HCT116 (cell line): ENCODE data around the gene ZNF169. TPM values are rescaled to one million over a fixed set of nuclear protein-coding genes. Genes with fewer than 3 reads are reported as not detected.

ENCODE experiments used
- ATAC-seq: fragments of 200-7000 bp; cut with Tn5 transposase; 2 replicates; pipeline ENCODE4 v1.9.1; 2020; ENCODE audit warnings: mild to moderate bottlenecking, moderate library complexity
- Bru-seq: library from RNA; stranded (reverse); fragments of 400-500 nt; gene quantifications from one replicate; lab custom pipeline; 2021; lab: Mats Ljungman, UMichigan
- BruChase-seq, 2 experiments: library from RNA; stranded (reverse); fragments of 400-500 nt; gene quantifications; one replicate each; lab custom pipeline; 2021; lab: Mats Ljungman, UMichigan
- BruUV-seq: library from RNA; stranded (reverse); fragments of 400-500 nt; replicated peaks from 2 replicates; lab custom pipeline; 2021; lab: Mats Ljungman, UMichigan
- CTCF ChIA-PET: fragments of 300-600 bp; sonication (Branson Sonifier 250); formaldehyde crosslinking; loops from one replicate; lab custom pipeline; 2021; ENCODE audit warnings: antibody characterized with exemption; lab: Charles Lee
- POLR2A ChIA-PET: fragments of 300-600, 350-600 bp; sonication (Branson Sonifier 250); formaldehyde crosslinking; loops from one replicate; lab custom pipeline; 2021; ENCODE audit warnings: antibody characterized with exemption; lab: Charles Lee
- RAD21 ChIA-PET, 2 experiments: fragments of 300-600 bp; sonication (Branson Sonifier 250); formaldehyde crosslinking; loops; one replicate each; lab custom pipeline; 2023; ENCODE audit warnings: low total read pairs in 2 of 2; ENCODE audit not compliant: uncharacterized antibody in 2 of 2, unreplicated experiment in 2 of 2, low non-redundant PET in 1 of 2; lab: Charles Lee
- DNase-seq: peaks from one replicate; pipeline ENCODE4 v3.0.0-alpha.2; 2010; ENCODE audit warnings: low read depth, low spot score
- H2AFZ ChIP-seq: fragments of 200-600 bp; shearing (Covaris generic), sonication (generic); 2 replicates; pipeline ENCODE4 v1.6.1; 2017; ENCODE audit warnings: low read depth, mixed run types, mixed read lengths, antibody characterized with exemption, low read length; ENCODE audit not compliant: poor library complexity, severe bottlenecking
- H3K27ac ChIP-seq: 2 replicates; pipeline ENCODE4 v1.5.1; 2012; ENCODE audit warnings: low read depth, low read length
- H3K27me3 ChIP-seq: fragments of 200-600 bp; sonication (generic); 2 replicates; pipeline ENCODE4 v1.6.1; 2016; ENCODE audit warnings: mixed run types, low read length, mixed read lengths; ENCODE audit not compliant: insufficient read depth
- H3K36me3 ChIP-seq, 2 experiments: fragments of 200-500 bp in 1 of 2; fragments of 200-600 bp in 1 of 2; sonication (Bioruptor generic) in 1 of 2; sonication (generic) in 1 of 2; 2 replicates each; pipeline versions ENCODE4 v1.5.1 to v1.6.1; 2014 to 2016; ENCODE audit warnings: low read length in 2 of 2, inconsistent platforms in 1 of 2, mixed read lengths in 1 of 2, mixed run types in 1 of 2; ENCODE audit not compliant: insufficient read depth in 2 of 2, control insufficient read depth in 1 of 2
- H3K4me1 ChIP-seq, 2 experiments: fragments of 200-600 bp in 1 of 2; sonication (generic) in 1 of 2; 2 replicates each; pipeline versions ENCODE4 v1.5.1 to v1.6.1; 2012 to 2017; ENCODE audit warnings: low read length in 2 of 2, inconsistent platforms in 1 of 2, mild to moderate bottlenecking in 1 of 2, mixed read lengths in 1 of 2, mixed run types in 1 of 2, moderate library complexity in 1 of 2; ENCODE audit not compliant: insufficient read depth in 2 of 2, control insufficient read depth in 1 of 2
- H3K4me2 ChIP-seq: fragments of 200-600 bp; sonication (generic); 2 replicates; pipeline ENCODE4 v1.6.1; 2017; ENCODE audit warnings: mixed run types, low read length, mixed read lengths
- H3K4me3 ChIP-seq, 2 experiments: fragments of 200-600 bp in 1 of 2; sonication (generic) in 1 of 2; replicated peaks in 1 of 2; 2 replicates each; pipeline ENCODE4 v1.5.1; 2011 to 2016; ENCODE audit warnings: low read length in 2 of 2, control low read depth in 1 of 2, low read depth in 1 of 2, mild to moderate bottlenecking in 1 of 2, mixed read lengths in 1 of 2, mixed run types in 1 of 2
- H3K79me2 ChIP-seq: fragments of 200-600 bp; sonication (generic); 2 replicates; pipeline ENCODE4 v1.6.1; 2017; ENCODE audit warnings: mild to moderate bottlenecking, mixed run types, low read length, moderate library complexity, mixed read lengths; ENCODE audit not compliant: insufficient read depth
- H3K9ac ChIP-seq: fragments of 200-600 bp; sonication (generic); 2 replicates; pipeline ENCODE4 v1.6.1; 2016; ENCODE audit warnings: low read length, mixed read lengths
- H3K9me2 ChIP-seq: fragments of 200-600 bp; sonication (generic), shearing (Covaris generic); 2 replicates; pipeline ENCODE4 v1.6.1; 2017; ENCODE audit warnings: mixed run types, mild to moderate bottlenecking, moderate library complexity; ENCODE audit not compliant: insufficient read depth
- H3K9me3 ChIP-seq, 2 experiments: fragments of 200-500 bp in 1 of 2; fragments of 200-600 bp in 1 of 2; sonication (Bioruptor generic) in 1 of 2; sonication (generic) in 1 of 2; 2 replicates each; pipeline ENCODE4 v1.6.1; 2014 to 2017; ENCODE audit warnings: low read length in 2 of 2, mixed read lengths in 2 of 2, inconsistent platforms in 1 of 2, low read depth in 1 of 2, mild to moderate bottlenecking in 1 of 2, mixed run types in 1 of 2, moderate library complexity in 1 of 2; ENCODE audit not compliant: control insufficient read depth in 1 of 2, insufficient read depth in 1 of 2
- H4K20me1 ChIP-seq: fragments of 200-600 bp; sonication (generic), shearing (Covaris generic); 2 replicates; pipeline ENCODE4 v1.6.1; 2017; ENCODE audit warnings: mixed run types, mild to moderate bottlenecking, moderate library complexity; ENCODE audit not compliant: insufficient read depth
- CTCF ChIP-seq, 3 experiments: fragments of 200-600 bp in 1 of 3; sonication (generic) in 1 of 3; IDR thresholded peaks in 2 of 3; conservative IDR thresholded peaks in 1 of 3; 2 replicates each; pipeline ENCODE4 v1.5.1; 2012 to 2017; ENCODE audit warnings: low read depth in 2 of 3, low read length in 2 of 3, antibody characterized with exemption in 1 of 3, borderline replicate concordance in 1 of 3, control low read depth in 1 of 3, mild to moderate bottlenecking in 1 of 3, mixed read lengths in 1 of 3, mixed run types in 1 of 3, moderate library complexity in 1 of 3; ENCODE audit not compliant: insufficient read depth in 1 of 3
- EGR1 ChIP-seq: IDR thresholded peaks from 2 replicates; pipeline ENCODE4 v1.6.1; 2012; ENCODE audit warnings: low read depth
- ELF1 ChIP-seq: IDR thresholded peaks from 2 replicates; pipeline ENCODE4 v1.6.1; 2012; ENCODE audit warnings: low read depth, borderline replicate concordance
- EZH2 ChIP-seq: fragments of 200-600 bp; sonication (generic); IDR thresholded peaks from 2 replicates; pipeline ENCODE4 v1.6.1; 2017; ENCODE audit warnings: antibody characterized with exemption, mixed run types
- EZH2phosphoT487 ChIP-seq: fragments of 200-600 bp; IDR thresholded peaks from 2 replicates; pipeline ENCODE4 v1.6.1; 2018; ENCODE audit warnings: antibody characterized with exemption, borderline replicate concordance
- MAX ChIP-seq: IDR thresholded peaks from 2 replicates; pipeline ENCODE4 v1.6.1; 2012
- POLR2A ChIP-seq: IDR thresholded peaks from 2 replicates; pipeline ENCODE4 v1.7.0; 2011; ENCODE audit warnings: borderline replicate concordance; ENCODE audit not compliant: insufficient read depth, insufficient read length; ENCODE audit errors: extremely low read depth
- POLR2AphosphoS5 ChIP-seq: IDR thresholded peaks from 2 replicates; pipeline ENCODE4 v1.6.1; 2011; ENCODE audit warnings: mild to moderate bottlenecking, low read depth, low read length, moderate library complexity
- SIN3A ChIP-seq: IDR thresholded peaks from 2 replicates; pipeline ENCODE4 v1.6.1; 2012; ENCODE audit warnings: low read depth
- SP1 ChIP-seq: IDR thresholded peaks from 2 replicates; pipeline ENCODE4 v1.6.1; 2012; ENCODE audit warnings: low read depth
- SRF ChIP-seq: IDR thresholded peaks from 2 replicates; pipeline ENCODE4 v1.6.1; 2012; ENCODE audit warnings: low read depth
- YY1 ChIP-seq: IDR thresholded peaks from 2 replicates; pipeline ENCODE4 v1.6.1; 2011; ENCODE audit warnings: low read length, low read depth, moderate library complexity, mild to moderate bottlenecking; ENCODE audit not compliant: insufficient replicate concordance; ENCODE audit errors: extremely low read depth
- ZBTB33 ChIP-seq: IDR thresholded peaks from 2 replicates; pipeline ENCODE4 v1.6.1; 2011; ENCODE audit warnings: mild to moderate bottlenecking, low read length, moderate library complexity; ENCODE audit not compliant: insufficient replicate concordance; ENCODE audit errors: extremely low read depth
- ZFX ChIP-seq: fragments of 450-650 bp; IDR thresholded peaks from 2 replicates; pipeline ENCODE4 v1.6.1; 2017
- ZNF274 ChIP-seq: fragments of 200-500 bp; sonication (Bioruptor generic); IDR thresholded peaks from 2 replicates; pipeline ENCODE4 v1.6.1; 2014; ENCODE audit warnings: mild to moderate bottlenecking, low read depth, low read length, inconsistent platforms
- intact Hi-C: fragments of 100-400 bp; cut with micrococcal nuclease; formaldehyde crosslinking; loops from 2 replicates; pipeline ENCODE4 v1.10.0; 2022
- long read RNA-seq: library from polyadenylated mRNA; unstranded; transcript quantifications from one replicate; pipeline ENCODE4 v2.0.0, GENCODE V29; 2021; ENCODE audit not compliant: unreplicated experiment
- polyA plus RNA-seq: library from polyadenylated mRNA; unstranded; fragments of >200 nt; gene quantifications from 2 replicates; pipeline ENCODE4 v1.2.1, GENCODE V29; 2012; ENCODE audit warnings: missing spikeins
- total RNA-seq: library from RNA; stranded (reverse); gene quantifications from one replicate; pipeline ENCODE4 v1.2.1, GENCODE V29; 2021; ENCODE audit not compliant: unreplicated experiment

ZNF169 gene
- total RNA-seq (5.4 TPM), Bru-seq, nascent RNA (percentile 70 among the genes with signal in this experiment), BruChase-seq, experiment 1, labeled RNA remaining after a 6-hour chase (percentile 57 among the genes with signal in this experiment), BruChase-seq, experiment 2, labeled RNA remaining after a 2-hour chase (percentile 64 among the genes with signal in this experiment)
- 1.9 and 2.7 TPM in 2 replicates for polyA plus RNA-seq
- long read RNA-seq, partial matches to known transcripts: 1 of 3 reads
- long read RNA-seq, other reads (novel, unspliced or antisense): 1 of 3 reads

- Histone ChIP-seq H3K4me1 (peaks cover 4 to 11% of the 10 kb centered on the region in 2 experiments; a peak in 2 of 4 replicates), H3K27me3 (no peaks in the 10 kb centered on the region), H3K27ac (peak within 1 kb of the TSS; percentile 63; the same call in 1 of the 2 replicates), H3K9ac (peak within 1 kb of the TSS; percentile 92), H3K4me3 (peak within 1 kb of the TSS; percentile 97 to 98), H3K36me3 (no peaks in the 10 kb centered on the region)
- POLR2A ChIA-PET: no interaction called here
- peak; percentile 61 for DNase-seq
- TSS peak; percentile 74 for BruUV-seq
- intact Hi-C loops: no loop called here
- no peak for TF ChIP-seq SIN3A
- no peak for TF ChIP-seq EZH2
- TF ChIP-seq MAX: peak; percentile 67; the same call in 1 of the 2 replicates
- no peak for TF ChIP-seq ZNF274
- peak; percentile 84 for TF ChIP-seq POLR2AphosphoS5
- peak; percentile 21; the same call in 1 of the 2 replicates for TF ChIP-seq ZFX
- no peak for TF ChIP-seq ZBTB33
- peak; percentile 100 for TF ChIP-seq ELF1
- TF ChIP-seq CTCF (IDR thresholded peaks at IDR 0.05 in 2 of 3, conservative IDR thresholded peaks at IDR 0.05 in 1 of 3; ENCODE audit: borderline replicate concordance in 1 of 3, insufficient read depth in 1 of 3, low read depth in 2 of 3, low read length in 2 of 3): no peak
- peak; percentile 36 for TF ChIP-seq POLR2A
- TF ChIP-seq SP1: peak; percentile 73
- TF ChIP-seq SRF: no peak
- peak; percentile 71 for TF ChIP-seq YY1
- no peak for TF ChIP-seq EGR1
- TF ChIP-seq EZH2phosphoT487: no peak
- TF ChIP-seq, all 23 proteins: peak for 7
- Histone ChIP-seq H2AFZ (peak within 1 kb of the TSS; percentile 39), H4K20me1 (peaks cover 3% of the 10 kb centered on the region; the same call in 1 of the 2 replicates), H3K4me2 (peak within 1 kb of the TSS; percentile 97), H3K79me2 (peaks cover 39% of the 10 kb centered on the region), H3K9me2 (no peaks in the 10 kb centered on the region), H3K9me3 (no peaks in the 10 kb centered on the region)
- ATAC-seq: peak; percentile 100
- ChIA-PET RAD21 (no interaction called here), CTCF (no interaction called here)
These were observed at the start of gene ZNF169 for GRCh38 chr9:94259077-94259862. TSS of gene ZNF169 (plus strand) at chr9:94259298. CDS start at chr9:94278813, 19,515 bp downstream.
